Activated CD4-positive, alpha-beta T cell treated with anti-CD3 and anti-CD28 coated beads, Interleukin-2, amount 10 ng/mL, durations not matched to agents 24 days and 14 days (primary cell): ENCODE results near the gene TBR1. TPM values are rescaled to one million over a fixed set of nuclear protein-coding genes. Genes with fewer than 3 reads are reported as not detected.

Source experiments
- DNase-seq: peaks from one replicate; pipeline ENCODE4 v3.0.0; 2022
- H3K27ac Mint-ChIP-seq: one replicate; pipeline ENCODE4 v1.8.0; 2022; ENCODE audit warnings: mild to moderate bottlenecking, mixed read lengths
- H3K27me3 Mint-ChIP-seq: one replicate; pipeline ENCODE4 v1.8.0; 2022; ENCODE audit warnings: mixed read lengths
- H3K36me3 Mint-ChIP-seq: one replicate; pipeline ENCODE4 v1.8.0; 2022; ENCODE audit warnings: low read depth, mild to moderate bottlenecking, mixed read lengths
- H3K4me1 Mint-ChIP-seq: one replicate; pipeline ENCODE4 v1.8.0; 2021; ENCODE audit warnings: mixed read lengths
- H3K4me3 Mint-ChIP-seq: one replicate; pipeline ENCODE4 v1.8.0; 2022; ENCODE audit warnings: mild to moderate bottlenecking, moderate library complexity, mixed read lengths
- H3K9me3 Mint-ChIP-seq: one replicate; pipeline ENCODE4 v1.8.0; 2021; ENCODE audit warnings: mixed read lengths
- intact Hi-C: fragments of 100-400 bp; cut with micrococcal nuclease; formaldehyde crosslinking; loops from one replicate; pipeline ENCODE4 v1.15.1; 2023
- total RNA-seq: library from RNA; stranded (reverse); gene quantifications from 2 replicates; pipeline ENCODE4 v1.2.3, GENCODE V29; 2022

Gene TBR1
- total RNA-seq, 1 donor from 2014 or later, result 0.16 TPM

DNA sequence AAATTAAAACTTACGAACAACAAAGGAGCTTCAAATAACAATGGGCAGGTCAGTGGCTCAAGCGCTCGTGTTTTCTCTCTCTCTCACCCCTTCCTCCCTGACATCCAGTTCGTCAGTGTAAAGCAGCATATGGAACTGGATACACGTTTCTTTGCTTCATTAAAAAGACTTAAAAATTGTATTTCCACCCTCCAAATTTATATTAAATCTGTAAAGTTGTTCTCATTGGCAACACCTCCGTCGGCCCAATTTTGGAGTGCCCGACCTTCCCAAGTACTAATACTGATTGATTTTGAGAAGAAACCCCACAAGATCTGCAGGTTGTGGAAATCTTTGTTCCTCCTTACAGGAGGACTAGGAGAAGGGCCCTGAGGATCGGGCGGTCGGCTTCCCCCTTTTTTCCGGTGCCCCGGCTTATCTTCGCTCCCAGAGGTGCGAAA, 2.2 kb downstream of the TBR1 start:
- peak overlapping the region; percentile 57 for H3K4me3 Mint-ChIP-seq

DNA sequence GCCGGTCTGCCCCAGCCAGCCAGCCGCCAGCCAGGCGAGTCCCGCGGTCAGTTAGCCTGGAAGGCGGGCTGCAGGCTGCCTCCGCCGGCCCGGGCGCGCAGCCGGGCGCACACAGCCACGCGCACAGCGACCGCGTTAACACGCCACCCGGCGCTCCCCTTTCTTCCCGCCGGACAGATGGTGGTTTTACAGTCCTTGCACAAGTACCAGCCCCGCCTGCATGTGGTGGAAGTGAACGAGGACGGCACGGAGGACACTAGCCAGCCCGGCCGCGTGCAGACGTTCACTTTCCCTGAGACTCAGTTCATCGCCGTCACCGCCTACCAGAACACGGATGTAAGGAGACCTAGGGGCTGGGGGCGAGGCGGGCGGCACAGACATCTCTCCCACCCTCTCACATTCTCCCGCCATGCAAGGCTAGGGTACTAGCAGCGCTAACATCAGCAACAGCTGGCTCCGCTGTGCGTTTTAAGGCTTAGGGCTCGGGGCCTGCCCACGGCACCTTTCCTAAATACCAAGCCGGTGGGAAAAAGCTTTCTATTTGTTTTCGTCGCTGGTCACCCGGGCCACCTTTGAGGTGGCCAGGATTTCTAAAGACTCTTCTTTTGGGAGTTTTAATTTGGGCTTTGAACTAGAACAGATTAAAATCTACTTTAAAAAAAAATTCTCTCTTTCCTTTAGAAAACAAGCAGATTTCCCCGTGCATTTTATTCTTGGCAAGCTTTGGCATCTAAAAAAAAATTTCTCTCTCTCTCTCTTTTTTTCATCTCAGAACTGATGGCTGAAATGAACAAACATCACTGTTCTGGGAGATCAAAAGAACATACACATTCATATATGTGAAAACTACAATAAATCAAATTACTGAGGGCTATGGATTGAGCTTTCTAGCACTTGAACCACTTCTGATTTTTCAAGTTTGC, 2.9 kb downstream of the TBR1 start:
- Mint-ChIP-seq H3K36me3 (peaks cover 12% of the 10 kb centered on the region), H3K27ac (no peak overlapping the region), H3K9me3 (no peaks in the 10 kb centered on the region), H3K27me3 (peaks cover 86% of the 10 kb centered on the region), H3K4me3 (peak overlapping the region; percentile 77), H3K4me1 (peaks cover 49% of the 10 kb centered on the region)
- DNase-seq, result peak; percentile 72
- intact Hi-C loops, result loop anchor here (1.0 kb wide), 1 partner anchor 7 kb away; no protein-coding TSS in a partner anchor

More for the DNA sequence above, 2.2 kb downstream of the TBR1 start:
- peak; percentile 66 for DNase-seq
- peaks cover 12% of the 10 kb centered on the region for H3K36me3 Mint-ChIP-seq
- intact Hi-C loops, result loop anchor here (1.0 kb wide), 1 partner anchor 8 kb away; no protein-coding TSS in a partner anchor
- no peaks in the 10 kb centered on the region for H3K9me3 Mint-ChIP-seq
- peaks cover 52% of the 10 kb centered on the region for H3K4me1 Mint-ChIP-seq
- peaks cover 91% of the 10 kb centered on the region for H3K27me3 Mint-ChIP-seq
- H3K27ac Mint-ChIP-seq, result peak overlapping the region; percentile 32

DNA sequence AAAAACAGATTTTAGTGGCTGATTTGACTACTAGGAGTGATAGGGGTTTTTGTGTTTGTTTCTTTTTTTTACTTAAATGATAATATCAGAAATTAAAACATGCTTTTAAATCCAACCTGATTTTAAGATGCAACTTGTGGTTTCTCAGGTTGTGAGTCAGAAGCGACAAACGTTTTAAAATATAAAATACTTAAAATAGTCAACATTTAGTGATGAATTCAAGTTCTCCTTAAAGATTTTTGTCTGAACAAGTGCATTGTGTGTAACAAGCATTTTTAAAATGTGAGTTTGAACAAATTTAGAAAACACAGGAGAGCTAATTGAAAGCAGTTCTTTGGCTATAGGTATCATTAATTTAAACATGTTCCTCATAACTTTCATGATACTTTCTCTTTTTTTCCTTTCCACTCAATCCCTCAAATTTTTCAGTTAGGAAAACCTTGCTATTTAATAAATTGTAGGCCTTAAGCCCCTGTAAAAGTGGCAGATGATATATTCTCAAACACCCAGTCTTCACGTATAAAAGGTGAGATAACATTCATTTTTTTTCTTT, 3.6 kb downstream of the TBR1 start:
- intact Hi-C loops, result loop anchor here (10.0 kb wide), 1 partner anchor 705 kb away; no protein-coding TSS in a partner anchor
- peaks cover 55% of the 10 kb centered on the region for H3K4me1 Mint-ChIP-seq
- peaks cover 90% of the 10 kb centered on the region for H3K27me3 Mint-ChIP-seq
- peaks cover 15% of the 10 kb centered on the region for H3K36me3 Mint-ChIP-seq
- no peak overlapping the region for H3K27ac Mint-ChIP-seq
- peaks cover 6% of the 10 kb centered on the region for H3K9me3 Mint-ChIP-seq
- no peak overlapping the region for H3K4me3 Mint-ChIP-seq
- no peak for DNase-seq

DNA sequence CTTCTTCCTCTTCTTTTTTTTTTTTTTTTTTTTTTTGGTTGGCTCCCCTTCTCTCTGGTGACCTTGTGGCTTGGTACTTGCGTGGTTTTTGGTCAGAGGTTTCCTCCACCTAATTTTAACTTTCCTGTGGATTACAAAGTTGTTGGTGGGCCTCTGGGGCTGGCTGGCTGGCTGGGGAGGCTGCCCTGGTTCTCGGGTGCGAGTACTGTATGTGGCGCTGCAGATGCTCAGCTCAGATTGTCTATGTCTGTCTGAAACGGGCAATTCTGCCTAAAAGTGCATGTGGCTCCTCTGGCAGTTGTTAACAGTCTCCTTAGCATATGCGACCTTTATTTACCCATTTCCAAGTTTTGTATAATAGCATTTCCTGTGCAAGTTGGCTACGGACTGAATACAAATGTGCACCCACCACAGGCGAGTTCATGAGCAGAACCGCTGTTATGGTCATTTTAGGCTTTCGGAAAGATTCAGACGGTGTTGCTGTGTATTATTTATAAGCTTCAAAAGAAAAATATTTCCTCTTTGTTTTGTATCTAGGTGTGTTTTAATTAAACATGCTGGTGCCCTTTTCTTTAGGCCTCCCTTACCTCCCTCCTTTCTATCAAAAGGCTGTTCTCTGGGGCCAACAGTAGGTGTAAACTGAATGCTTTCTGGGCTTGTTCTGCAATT, 4.4 kb downstream of the TBR1 start:
- intact Hi-C loops, result loop anchor here (10.0 kb wide), 1 partner anchor 704 kb away; no protein-coding TSS in a partner anchor
- H3K9me3 Mint-ChIP-seq, result peaks cover 9% of the 10 kb centered on the region
- peaks cover 13% of the 10 kb centered on the region for H3K36me3 Mint-ChIP-seq
- no peak for DNase-seq
- no peak overlapping the region for H3K27ac Mint-ChIP-seq
- no peak overlapping the region for H3K4me3 Mint-ChIP-seq
- peaks cover 91% of the 10 kb centered on the region for H3K27me3 Mint-ChIP-seq
- H3K4me1 Mint-ChIP-seq, result peaks cover 51% of the 10 kb centered on the region

DNA sequence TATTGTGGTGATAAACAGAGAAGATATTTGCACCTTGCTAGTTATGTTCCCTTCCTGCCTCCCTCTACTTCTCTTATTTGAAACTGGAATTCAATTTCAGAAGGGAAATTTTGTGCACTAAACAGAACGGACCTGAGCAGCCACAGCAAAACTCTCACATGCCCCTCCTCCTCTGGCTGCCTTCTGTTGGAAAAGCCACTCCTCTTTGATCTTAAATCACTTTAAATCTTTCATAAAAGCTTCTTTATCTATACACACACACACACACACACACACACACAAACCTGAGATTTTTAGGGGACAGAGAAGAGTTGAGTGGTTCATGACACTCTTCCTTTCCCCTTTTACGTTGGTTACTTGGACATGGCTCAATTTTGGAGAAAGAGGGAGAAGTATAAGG, 5.6 kb downstream of the TBR1 start:
- Mint-ChIP-seq H3K4me1 (peaks cover 42% of the 10 kb centered on the region), H3K36me3 (peaks cover 14% of the 10 kb centered on the region), H3K9me3 (peaks cover 12% of the 10 kb centered on the region), H3K27me3 (peaks cover 90% of the 10 kb centered on the region), H3K4me3 (no peak overlapping the region), H3K27ac (no peak overlapping the region)
- intact Hi-C loops, result loop anchor here (10.0 kb wide), 1 partner anchor 703 kb away; no protein-coding TSS in a partner anchor
- DNase-seq, result no peak

DNA sequence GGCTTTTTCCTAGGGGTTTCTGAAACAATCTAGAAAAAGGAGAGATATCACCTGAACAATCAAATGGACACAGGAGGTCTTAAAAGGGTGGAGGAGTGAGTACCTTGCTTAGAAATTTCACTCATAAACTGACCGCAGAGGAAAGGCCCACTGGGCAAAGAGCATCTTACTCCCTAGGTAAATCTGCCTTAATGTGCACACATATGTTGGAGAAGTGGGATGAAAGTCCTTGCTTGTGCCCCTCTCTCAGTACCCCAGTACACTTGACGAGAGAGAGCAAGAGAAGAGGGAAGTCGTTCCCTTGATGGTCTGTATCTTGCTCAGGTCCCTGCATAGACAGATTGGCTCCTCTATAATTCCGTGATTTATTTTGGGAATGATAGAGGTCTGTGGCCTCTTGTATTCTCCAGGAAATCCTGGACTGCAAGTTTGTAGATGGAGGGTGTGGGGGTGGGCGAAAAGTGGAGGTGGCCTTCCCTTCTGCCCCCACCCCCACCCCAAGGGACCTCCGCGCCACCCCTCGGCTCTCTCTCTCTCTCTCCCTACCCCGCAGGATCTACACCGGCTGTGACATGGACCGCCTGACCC, 6.8 kb downstream of the TBR1 start:
- H3K27me3 Mint-ChIP-seq, result peaks cover 88% of the 10 kb centered on the region
- no peak for DNase-seq
- H3K9me3 Mint-ChIP-seq, result peaks cover 15% of the 10 kb centered on the region
- intact Hi-C loops, result loop anchor here (10.0 kb wide), 1 partner anchor 702 kb away; no protein-coding TSS in a partner anchor
- peak overlapping the region; percentile 66 for H3K4me3 Mint-ChIP-seq
- peaks cover 38% of the 10 kb centered on the region for H3K4me1 Mint-ChIP-seq
- H3K36me3 Mint-ChIP-seq, result peaks cover 13% of the 10 kb centered on the region
- peak overlapping the region; percentile 45 for H3K27ac Mint-ChIP-seq

DNA sequence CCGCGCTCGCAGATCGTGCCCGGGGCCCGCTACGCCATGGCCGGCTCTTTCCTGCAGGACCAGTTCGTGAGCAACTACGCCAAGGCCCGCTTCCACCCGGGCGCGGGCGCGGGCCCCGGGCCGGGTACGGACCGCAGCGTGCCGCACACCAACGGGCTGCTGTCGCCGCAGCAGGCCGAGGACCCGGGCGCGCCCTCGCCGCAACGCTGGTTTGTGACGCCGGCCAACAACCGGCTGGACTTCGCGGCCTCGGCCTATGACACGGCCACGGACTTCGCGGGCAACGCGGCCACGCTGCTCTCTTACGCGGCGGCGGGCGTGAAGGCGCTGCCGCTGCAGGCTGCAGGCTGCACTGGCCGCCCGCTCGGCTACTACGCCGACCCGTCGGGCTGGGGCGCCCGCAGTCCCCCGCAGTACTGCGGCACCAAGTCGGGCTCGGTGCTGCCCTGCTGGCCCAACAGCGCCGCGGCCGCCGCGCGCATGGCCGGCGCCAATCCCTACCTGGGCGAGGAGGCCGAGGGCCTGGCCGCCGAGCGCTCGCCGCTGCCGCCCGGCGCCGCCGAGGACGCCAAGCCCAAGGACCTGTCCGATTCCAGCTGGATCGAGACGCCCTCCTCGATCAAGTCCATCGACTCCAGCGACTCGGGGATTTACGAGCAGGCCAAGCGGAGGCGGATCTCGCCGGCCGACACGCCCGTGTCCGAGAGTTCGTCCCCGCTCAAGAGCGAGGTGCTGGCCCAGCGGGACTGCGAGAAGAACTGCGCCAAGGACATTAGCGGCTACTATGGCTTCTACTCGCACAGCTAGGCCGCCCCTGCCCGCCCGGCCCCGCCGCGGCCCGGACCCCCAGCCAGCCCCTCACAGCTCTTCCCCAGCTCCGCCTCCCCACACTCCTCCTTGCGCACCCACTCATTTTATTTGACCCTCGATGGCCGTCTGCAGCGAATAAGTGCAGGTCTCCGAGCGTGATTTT, 7.6 kb downstream of the TBR1 start:
- peak; percentile 69 for DNase-seq
- Mint-ChIP-seq H3K9me3 (peaks cover 15% of the 10 kb centered on the region), H3K36me3 (peaks cover 13% of the 10 kb centered on the region), H3K27ac (peak overlapping the region; percentile 82), H3K4me3 (peak overlapping the region; percentile 77), H3K27me3 (peaks cover 86% of the 10 kb centered on the region), H3K4me1 (peaks cover 32% of the 10 kb centered on the region)
- intact Hi-C loops, result loop anchor here (10.0 kb wide), 1 partner anchor 701 kb away; no protein-coding TSS in a partner anchor

DNA sequence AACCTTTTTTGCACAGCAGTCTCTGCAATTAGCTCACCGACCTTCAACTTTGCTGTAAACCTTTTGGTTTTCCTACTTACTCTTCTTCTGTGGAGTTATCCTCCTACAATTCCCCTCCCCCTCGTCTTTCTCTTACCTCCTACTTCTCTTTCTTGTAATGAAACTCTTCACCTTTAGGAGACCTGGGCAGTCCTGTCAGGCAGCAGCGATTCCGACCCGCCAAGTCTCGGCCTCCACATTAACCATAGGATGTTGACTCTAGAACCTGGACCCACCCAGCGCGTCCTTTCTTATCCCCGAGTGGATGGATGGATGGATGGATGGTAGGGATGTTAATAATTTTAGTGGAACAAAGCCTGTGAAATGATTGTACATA, 8.3 kb downstream of the TBR1 start:
- Mint-ChIP-seq H3K27me3 (peaks cover 86% of the 10 kb centered on the region), H3K27ac (peak overlapping the region; percentile 82), H3K36me3 (peaks cover 13% of the 10 kb centered on the region), H3K9me3 (peaks cover 15% of the 10 kb centered on the region), H3K4me3 (peak overlapping the region; percentile 77), H3K4me1 (peaks cover 27% of the 10 kb centered on the region)
- intact Hi-C loops, result loop anchor here (10.0 kb wide), 1 partner anchor 700 kb away; no protein-coding TSS in a partner anchor
- peak; percentile 65 for DNase-seq

DNA sequence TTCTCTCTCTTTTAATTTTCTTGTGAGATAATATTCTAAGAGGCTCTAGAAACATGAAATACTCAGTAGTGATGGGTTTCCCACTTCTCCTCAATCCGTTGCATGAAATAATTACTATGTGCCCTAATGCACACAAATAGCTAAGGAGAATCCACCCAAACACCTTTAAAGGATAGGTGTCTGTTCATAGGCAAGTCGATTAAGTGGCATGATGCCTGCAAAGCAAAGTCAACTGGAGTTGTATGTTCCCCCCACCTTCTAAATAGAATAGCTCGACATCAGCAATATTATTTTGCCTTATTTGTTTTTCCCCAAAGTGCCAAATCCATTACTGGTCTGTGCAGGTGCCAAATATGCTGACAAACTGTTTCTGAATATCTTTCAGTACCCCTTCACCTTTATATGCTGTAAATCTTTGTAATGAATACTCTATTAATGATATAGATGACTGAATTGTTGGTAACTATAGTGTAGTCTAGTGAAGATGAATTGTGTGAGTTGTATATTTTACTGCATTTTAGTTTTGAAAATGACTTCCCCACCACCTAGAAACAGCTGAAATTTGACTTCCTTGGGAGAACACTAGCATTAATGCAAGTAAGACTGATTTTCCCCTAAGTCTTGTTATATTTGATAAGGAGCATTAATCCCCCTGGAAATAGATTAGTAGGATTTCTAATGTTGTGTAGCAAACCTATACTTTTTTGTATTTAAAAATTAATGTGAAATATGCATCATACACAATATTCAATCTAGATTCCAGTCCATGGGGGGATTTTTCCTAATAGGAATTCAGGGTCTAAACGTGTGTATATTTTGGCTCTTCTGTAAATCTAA, 9.0 kb downstream of the TBR1 start:
- intact Hi-C loops, result loop anchor here (5.0 to 10.0 kb wide), 3 partner anchors 197 to 700 kb away; partner anchors contain the start of gene SLC4A10
- Mint-ChIP-seq H3K36me3 (peaks cover 13% of the 10 kb centered on the region), H3K4me3 (peak overlapping the region; percentile 77), H3K4me1 (peaks cover 27% of the 10 kb centered on the region), H3K27ac (peak overlapping the region; percentile 39), H3K27me3 (peaks cover 86% of the 10 kb centered on the region), H3K9me3 (peaks cover 15% of the 10 kb centered on the region)
- no peak for DNase-seq

DNA sequence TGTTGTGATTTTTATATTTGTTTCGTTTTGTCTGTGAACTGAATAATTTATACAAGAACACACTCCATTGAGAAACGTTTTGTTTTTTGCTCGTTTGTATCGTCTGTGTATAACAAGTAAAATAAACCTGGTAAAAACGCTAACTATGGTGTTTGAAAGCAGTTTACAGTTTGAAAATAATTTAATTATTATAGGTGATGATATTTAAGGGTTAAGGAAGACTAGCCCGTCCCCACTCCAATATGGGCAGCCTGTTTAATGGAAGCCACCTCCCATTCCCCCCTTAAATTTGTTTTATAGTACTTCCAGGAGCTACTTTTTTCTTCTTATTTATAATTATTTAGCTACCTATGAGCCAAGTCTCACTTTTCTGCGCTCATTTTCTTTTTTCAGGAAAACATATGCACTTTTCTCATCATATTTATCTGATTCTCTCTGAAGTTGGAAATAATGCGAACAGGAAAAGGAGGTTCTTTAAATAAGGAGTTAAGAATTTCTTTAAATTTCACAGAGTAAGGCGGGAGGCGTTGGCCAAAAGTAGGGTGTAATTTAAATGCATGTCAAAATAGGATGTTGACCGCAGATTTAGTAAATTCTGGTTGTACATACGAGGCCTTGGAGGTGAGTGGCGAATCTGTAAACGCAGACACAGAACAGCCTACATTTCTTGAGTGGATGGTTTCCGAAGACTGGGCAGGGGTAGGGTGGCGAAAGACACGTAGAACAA, 9.8 kb downstream of the TBR1 start:
- Mint-ChIP-seq H3K4me1 (peaks cover 23% of the 10 kb centered on the region), H3K36me3 (peaks cover 12% of the 10 kb centered on the region), H3K9me3 (peaks cover 15% of the 10 kb centered on the region), H3K27me3 (peaks cover 86% of the 10 kb centered on the region), H3K27ac (no peak overlapping the region), H3K4me3 (no peak overlapping the region)
- no peak for DNase-seq
- intact Hi-C loops, result loop anchor here (1.0 to 10.0 kb wide), 4 partner anchors 8 to 699 kb away; partner anchors contain the start of gene SLC4A10

DNA sequence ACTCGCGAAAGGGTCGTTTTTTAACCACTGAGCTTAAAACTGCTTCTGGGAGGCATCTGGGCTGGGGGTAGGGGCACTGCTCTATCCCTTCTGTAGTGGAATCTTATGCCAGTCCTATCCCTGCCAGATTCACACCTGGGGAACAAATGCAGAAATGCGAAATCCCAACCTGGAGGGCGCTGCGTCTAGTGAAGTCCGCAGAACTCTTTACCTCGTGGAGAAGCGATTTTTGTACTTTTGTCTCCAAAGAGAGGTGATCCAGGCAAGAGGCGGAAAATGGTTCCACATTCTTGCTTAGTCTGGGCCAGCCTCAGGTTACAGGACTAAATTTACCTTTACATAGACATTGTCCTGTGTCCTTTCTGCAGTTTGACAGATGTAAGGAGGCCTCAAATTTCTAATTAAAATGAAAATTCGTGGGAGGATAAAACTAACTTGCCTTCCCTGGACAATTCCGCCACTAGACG, 10.4 kb downstream of the TBR1 start:
- H3K4me3 Mint-ChIP-seq, result peak overlapping the region; percentile 64
- peaks cover 15% of the 10 kb centered on the region for H3K9me3 Mint-ChIP-seq
- H3K27me3 Mint-ChIP-seq, result peaks cover 84% of the 10 kb centered on the region
- H3K36me3 Mint-ChIP-seq, result peaks cover 12% of the 10 kb centered on the region
- DNase-seq, result peak; percentile 61
- H3K27ac Mint-ChIP-seq, result no peak overlapping the region
- H3K4me1 Mint-ChIP-seq, result peaks cover 23% of the 10 kb centered on the region
- intact Hi-C loops, result loop anchor here (1.0 to 10.0 kb wide), 4 partner anchors 8 to 698 kb away; partner anchors contain the start of gene SLC4A10
